Heart left ventricle (tissue), 16 donors: ENCODE data around the gene DENND5A. TPM values are rescaled to one million over a fixed set of nuclear protein-coding genes. Genes with fewer than 3 reads are reported as not detected.

Source experiments
- ATAC-seq, 4 donors: fragments of 200-7000 bp; cut with Tn5 transposase; one replicate each; pipeline ENCODE4 v1.9.1; 2020 to 2022; ENCODE audit warnings: moderate library complexity in 4 of 4, mild to moderate bottlenecking in 3 of 4, moderate number of reproducible peaks in 1 of 4
- DNase-seq, 5 donors: peaks; one replicate each; pipeline ENCODE4 v3.0.0-alpha.2; 2020
- H3K27ac ChIP-seq, 12 donors: fragments of 200-600 bp; sonication (generic) in 4 of 12; one replicate each; pipeline versions ENCODE4 v1.5.0 to v1.8.0; 2016 to 2022; ENCODE audit warnings: mild to moderate bottlenecking in 2 of 12
- H3K27me3 ChIP-seq, 9 donors: fragments of 200-600 bp; sonication (generic) in 2 of 9; one replicate each; pipeline versions ENCODE4 v1.5.1 to v1.8.0; 2016 to 2022; ENCODE audit warnings: mild to moderate bottlenecking in 3 of 9
- H3K36me3 ChIP-seq, 9 donors: fragments of 200-600 bp; sonication (generic) in 2 of 9; one replicate each; pipeline versions ENCODE4 v1.5.0 to v1.8.0; 2018 to 2022; ENCODE audit warnings: mild to moderate bottlenecking in 2 of 9
- H3K4me1 ChIP-seq, 12 donors: fragments of 200-600 bp; sonication (generic) in 4 of 12; one replicate each; pipeline versions ENCODE4 v1.5.0 to v1.8.0; 2016 to 2022; ENCODE audit warnings: mild to moderate bottlenecking in 3 of 12
- H3K4me3 ChIP-seq, 12 donors: fragments of 200-600 bp; sonication (generic) in 4 of 12; one replicate each; pipeline versions ENCODE4 v1.5.0 to v1.8.0; 2017 to 2022; ENCODE audit warnings: mild to moderate bottlenecking in 9 of 12, moderate library complexity in 4 of 12
- H3K9me3 ChIP-seq, 12 donors: fragments of 200-600 bp; sonication (generic) in 4 of 12; one replicate each; pipeline versions ENCODE4 v1.5.0 to v1.8.0; 2016 to 2022; ENCODE audit warnings: mild to moderate bottlenecking in 1 of 12
- POLR2A ChIP-seq, 2 donors: fragments of 450-650 bp; IDR thresholded peaks; one replicate each; pipeline ENCODE4 v1.6.1; 2017; ENCODE audit warnings: antibody characterized with exemption in 2 of 2, mild to moderate bottlenecking in 2 of 2, moderate library complexity in 2 of 2
- WGBS, 4 donors: extraction: QIAGEN DNeasy Blood & Tissue Kit in 2 of 4; methylation state at CpG; one replicate each; pipeline versions ENCODE4 v1.1.5 to v1.1.7; 2013 to 2018; 5-methylcytosine and 5-hydroxymethylcytosine counted together
- intact Hi-C, 10 donors: fragments of 100-400 bp; cut with DNase I; formaldehyde crosslinking; loops; one replicate each; pipeline versions ENCODE4 v1.11.1 to v1.14.2; 2022
- polyA plus RNA-seq, 2 donors: library from polyadenylated mRNA; stranded (reverse); fragments of 200-250 nt; gene quantifications; one replicate each; pipeline ENCODE4 v1.2.3, GENCODE V29; 2013
- total RNA-seq, 9 donors: library from RNA; depleted of rRNA in 2 of 9; stranded (reverse); fragments of >200 nt in 2 of 9; fragmentation: NEBNext Ultra II Directional in 3 of 9; extraction: Animal tissue kit (Norgen Biotek cat#: 25700) in 3 of 9; gene quantifications; one replicate each; pipeline versions ENCODE4 v1.1.0 to v1.2.4, GENCODE V29; 2016 to 2023
- TF ChIP-seq, protein P1 (sequence below), 12 donors: fragments of 200-600 bp; sonication (generic) in 4 of 12; IDR thresholded peaks; one replicate each; pipeline versions ENCODE4 v1.5.0 to v1.8.0; 2018 to 2022; ENCODE audit warnings: antibody characterized with exemption in 12 of 12, mild to moderate bottlenecking in 5 of 12
- donor health status: ischemic (EF 13 %, LVEDD 7.1; RV severe dilation, severe dysfunction).
- donor health status: healthy with polysubstance abuse.
- donor health status: DM: no; HTN: yes; CAD: no.
- donor health status: DM: no; HTN: no; CAD: no.
- donor health status: ischemic (EF 25% LVEDD 6.9; RV normal size, moderate dysfunction).
- donor health status: ischemic (EF 25% LVEDD 5.7; RV mildly dilated, moderate dysfunction).
- donor health status: healthy.
- donor health status: DM: yes; HTN: yes; CAD: no.
- donor health status: ischemic (EF 35%, LVEDD 5.7; RV mildly dilated, moderate dysfunction).
- donor health status: nonischemic (EF 11% LVEDD 7.7; RV severe dilation, severe dysfunction).
- donor health status: DM: yes; HTN: yes; CAD: no.
- donor health status: PGD.
- donor health status: ischemic (EF 29% LVEDD 5.4; RV normal size, mild dysfunction).
- donor health status: nonischemic (EF 23%, LVEDD 6.1; RV moderate dilation, normal function).

The DENND5A gene
- total and polyA plus RNA-seq, 11 donors: 44.5 to 175 (median 113) TPM

DNA sequence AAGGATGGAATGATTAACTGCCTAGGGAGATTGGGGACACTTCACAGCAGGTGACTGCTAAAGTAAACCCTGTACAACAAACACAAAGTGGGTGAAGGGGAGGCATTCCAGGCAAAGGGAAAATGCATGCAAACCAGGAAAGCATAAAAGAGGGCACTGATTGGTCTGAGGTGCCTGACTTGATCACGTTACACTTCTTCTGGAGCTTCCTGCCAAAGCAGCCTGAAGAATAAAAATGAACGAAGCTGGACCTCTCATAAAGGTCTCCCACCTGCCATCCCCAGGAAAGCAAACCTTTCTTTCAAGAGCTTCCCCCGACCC lies 127.1 kb downstream of the DENND5A start:
- no peak overlapping the region for H3K4me3 ChIP-seq
- peaks cover 0 to 83% (median 57%) of the 10 kb centered on the region in 9 donors for H3K36me3 ChIP-seq
- 71 to 85% (median 75%) methylated on average over 3 of the region's 3 CpGs for WGBS, 4 donors
- TF ChIP-seq POLR2A (IDR thresholded peaks at IDR 0.05): no peak
- TF ChIP-seq, protein P1, sequence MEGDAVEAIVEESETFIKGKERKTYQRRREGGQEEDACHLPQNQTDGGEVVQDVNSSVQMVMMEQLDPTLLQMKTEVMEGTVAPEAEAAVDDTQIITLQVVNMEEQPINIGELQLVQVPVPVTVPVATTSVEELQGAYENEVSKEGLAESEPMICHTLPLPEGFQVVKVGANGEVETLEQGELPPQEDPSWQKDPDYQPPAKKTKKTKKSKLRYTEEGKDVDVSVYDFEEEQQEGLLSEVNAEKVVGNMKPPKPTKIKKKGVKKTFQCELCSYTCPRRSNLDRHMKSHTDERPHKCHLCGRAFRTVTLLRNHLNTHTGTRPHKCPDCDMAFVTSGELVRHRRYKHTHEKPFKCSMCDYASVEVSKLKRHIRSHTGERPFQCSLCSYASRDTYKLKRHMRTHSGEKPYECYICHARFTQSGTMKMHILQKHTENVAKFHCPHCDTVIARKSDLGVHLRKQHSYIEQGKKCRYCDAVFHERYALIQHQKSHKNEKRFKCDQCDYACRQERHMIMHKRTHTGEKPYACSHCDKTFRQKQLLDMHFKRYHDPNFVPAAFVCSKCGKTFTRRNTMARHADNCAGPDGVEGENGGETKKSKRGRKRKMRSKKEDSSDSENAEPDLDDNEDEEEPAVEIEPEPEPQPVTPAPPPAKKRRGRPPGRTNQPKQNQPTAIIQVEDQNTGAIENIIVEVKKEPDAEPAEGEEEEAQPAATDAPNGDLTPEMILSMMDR (IDR thresholded peaks at IDR 0.05): peak in 1 of 12 donors; percentile 11
- no peaks in the 10 kb centered on the region for H3K27me3 ChIP-seq
- intact Hi-C loops: loop anchor here (2.0 to 10.0 kb wide), 6 partner anchors 121 to 913 kb away; partner anchors contain the start of gene AKIP1 (in 5 of the 10)
- peaks cover 0 to 34% (median 12%) of the 10 kb centered on the region in 12 donors for H3K4me1 ChIP-seq
- peak overlapping the region in 1 of 12 donors; percentile 11 for H3K27ac ChIP-seq
- no peaks in the 10 kb centered on the region for H3K9me3 ChIP-seq
- DNase-seq: no peak
- no peak for ATAC-seq

DNA sequence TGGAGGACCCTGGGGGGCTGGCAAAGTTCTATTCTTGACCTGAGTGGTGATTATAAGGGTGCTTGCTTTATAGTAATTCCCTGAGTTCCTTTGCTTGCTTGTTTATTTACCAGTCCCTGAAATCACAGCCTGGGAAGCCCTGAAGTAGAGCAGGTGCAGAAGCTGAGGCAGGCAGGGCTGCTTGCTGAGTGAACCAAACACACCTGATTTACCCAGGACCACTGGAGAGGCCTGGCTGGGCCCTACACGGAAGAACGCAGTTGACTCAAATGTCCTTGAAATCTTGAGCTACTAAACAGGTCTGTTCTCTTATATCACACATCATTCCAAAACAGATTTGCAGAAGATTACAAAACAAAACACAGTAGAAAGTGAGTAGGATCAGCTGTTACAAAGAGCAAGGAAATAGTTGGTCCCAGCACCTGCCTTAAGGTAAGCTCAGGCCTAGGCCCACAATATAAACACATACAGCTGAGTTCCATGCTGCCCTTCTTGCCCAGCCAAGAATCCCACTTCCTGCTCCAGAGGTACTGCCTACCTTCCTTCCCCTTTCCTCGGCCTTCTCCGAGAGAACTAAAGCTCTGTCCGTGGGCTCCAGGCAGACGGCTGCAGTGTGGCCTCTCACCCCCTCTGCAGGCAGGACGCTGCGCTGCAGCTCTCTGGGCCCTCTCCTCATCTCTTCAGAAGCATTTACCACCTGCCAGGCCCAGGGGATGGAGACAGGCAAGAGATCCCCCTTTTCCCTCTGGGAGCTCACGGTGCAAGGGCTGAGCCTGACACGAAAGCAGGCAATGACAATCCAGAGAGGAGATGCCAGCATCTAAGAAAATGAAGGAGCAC lies 127.6 kb downstream of the DENND5A start:
- ATAC-seq (peak; percentile 84 to 92 (median 91)), DNase-seq (peak; percentile 67 to 82 (median 70))
- WGBS, 4 donors: 22 to 26% (median 24%) methylated on average over 10 of the region's 10 CpGs

GRCh38 chr11:9136741-9137140 lies 128.4 kb downstream of the DENND5A start:
- Histone ChIP-seq H3K36me3 (peaks cover 0 to 76% (median 45%) of the 10 kb centered on the region in 9 donors), H3K27ac (no peak overlapping the region), H3K9me3 (no peaks in the 10 kb centered on the region), H3K27me3 (no peaks in the 10 kb centered on the region), H3K4me1 (peaks cover 0 to 34% (median 12%) of the 10 kb centered on the region in 12 donors), H3K4me3 (no peak overlapping the region)
- TF ChIP-seq, protein P1 (IDR thresholded peaks at IDR 0.05): no peak
- no peak for TF ChIP-seq POLR2A (IDR thresholded peaks at IDR 0.05)
- ATAC-seq: no peak
- 85 to 94% (median 89%) methylated on average over 2 of the region's 2 CpGs for WGBS, 4 donors
- intact Hi-C loops: loop anchor here in 9 of 10 donors (1.0 to 10.0 kb wide), 8 partner anchors 119 to 912 kb away; partner anchors contain the start of gene AKIP1 (in 5 of the 9)
- no peak for DNase-seq

More for the DNA sequence above, 127.6 kb downstream of the DENND5A start:
- H3K9me3 ChIP-seq: no peaks in the 10 kb centered on the region
- H3K4me1 ChIP-seq: peaks cover 0 to 34% (median 12%) of the 10 kb centered on the region in 12 donors
- intact Hi-C loops: loop anchor here (1.0 to 10.0 kb wide), 8 partner anchors 120 to 913 kb away; partner anchors contain the start of gene AKIP1 (in 5 of the 10)
- H3K4me3 ChIP-seq: no peak overlapping the region
- TF ChIP-seq POLR2A (IDR thresholded peaks at IDR 0.05): no peak
- TF ChIP-seq, protein P1 (IDR thresholded peaks at IDR 0.05): peak; percentile 89 to 98 (median 92)
- H3K27me3 ChIP-seq: no peaks in the 10 kb centered on the region
- H3K36me3 ChIP-seq: peaks cover 0 to 80% (median 52%) of the 10 kb centered on the region in 9 donors
- H3K27ac ChIP-seq: no peak overlapping the region

GRCh38 chr11:9133956-9134355 lies 131.2 kb downstream of the DENND5A start:
- Histone ChIP-seq H3K36me3 (peaks cover 0 to 49% (median 17%) of the 10 kb centered on the region in 9 donors), H3K27me3 (no peaks in the 10 kb centered on the region), H3K9me3 (no peaks in the 10 kb centered on the region), H3K27ac (no peak overlapping the region), H3K4me1 (peaks cover 0 to 17% (median 3%) of the 10 kb centered on the region in 12 donors), H3K4me3 (no peak overlapping the region)
- WGBS, 4 donors: 92 to 98% (median 96%) methylated on average over 2 of the region's 2 CpGs
- ATAC-seq: no peak
- intact Hi-C loops: loop anchor here in 5 of 10 donors (5.0 to 10.0 kb wide), 3 partner anchors 217 to 909 kb away; partner anchors contain the start of gene AKIP1 (in 3 of the 5)
- DNase-seq: no peak
- no peak for TF ChIP-seq POLR2A (IDR thresholded peaks at IDR 0.05)
- TF ChIP-seq, protein P1 (IDR thresholded peaks at IDR 0.05): no peak
